Heart left ventricle (tissue), 13 donors: Measurements from ENCODE around the gene CPNE5.

ENCODE experiments used
- CTCF ChIP-seq, 12 donors: fragments of 200-600 bp; sonication (generic) in 4 of 12; IDR thresholded peaks; one replicate each; pipeline versions ENCODE4 v1.5.0 to v1.8.0; 2018 to 2022; ENCODE audit warnings: antibody characterized with exemption in 12 of 12, mild to moderate bottlenecking in 5 of 12
- POLR2A ChIP-seq, 2 donors: fragments of 450-650 bp; IDR thresholded peaks; one replicate each; pipeline ENCODE4 v1.6.1; 2017; ENCODE audit warnings: antibody characterized with exemption in 2 of 2, mild to moderate bottlenecking in 2 of 2, moderate library complexity in 2 of 2
- donor health status: ischemic (EF 13 %, LVEDD 7.1; RV severe dilation, severe dysfunction).
- donor health status: DM: no; HTN: yes; CAD: no.
- donor health status: DM: no; HTN: no; CAD: no.
- donor health status: ischemic (EF 25% LVEDD 6.9; RV normal size, moderate dysfunction).
- donor health status: ischemic (EF 25% LVEDD 5.7; RV mildly dilated, moderate dysfunction).
- donor health status: ischemic (EF 35%, LVEDD 5.7; RV mildly dilated, moderate dysfunction).
- donor health status: nonischemic (EF 11% LVEDD 7.7; RV severe dilation, severe dysfunction).
- donor health status: DM: yes; HTN: yes; CAD: no.
- donor health status: PGD.
- donor health status: ischemic (EF 29% LVEDD 5.4; RV normal size, mild dysfunction).
- donor health status: nonischemic (EF 23%, LVEDD 6.1; RV moderate dilation, normal function).

DNA sequence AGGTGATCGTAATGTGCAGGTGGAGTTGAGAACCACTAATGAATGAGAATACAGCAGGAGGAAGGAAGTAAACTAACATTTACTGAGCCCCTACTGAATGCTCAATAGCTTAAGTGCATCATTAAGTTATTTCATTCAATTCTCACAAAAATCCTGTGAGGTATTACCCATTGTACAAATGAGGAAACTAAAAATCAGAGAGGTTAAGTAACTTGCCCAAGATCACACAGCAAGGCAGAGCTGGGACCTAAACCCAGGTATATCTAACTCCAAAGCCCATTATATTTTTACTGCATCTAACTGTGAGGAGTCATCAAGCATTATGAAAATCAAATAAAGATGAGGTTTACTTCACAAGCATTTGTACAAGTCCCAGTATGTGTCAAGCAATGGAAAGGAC is 35.3 kb downstream of the CPNE5 start:
- TF ChIP-seq POLR2A (IDR thresholded peaks at IDR 0.05) (no peak), CTCF (IDR thresholded peaks at IDR 0.05) (no peak)
